Loucy (cell line): Measurements from ENCODE around the gene TPK1.

ENCODE experiments used
- H2AFZ ChIP-seq: fragments of 200-600 bp; sonication (generic); 2 replicates; pipeline ENCODE4 v1.6.0; 2016; ENCODE audit warnings: antibody characterized with exemption, mild to moderate bottlenecking, low read length, moderate library complexity
- H3F3A ChIP-seq: fragments of 200-600 bp; 2 replicates; pipeline ENCODE4 v1.6.0; 2016; ENCODE audit warnings: antibody characterized with exemption, low read depth, mild to moderate bottlenecking
- H3K27me3 ChIP-seq: fragments of 200-600 bp; sonication (generic); 2 replicates; pipeline ENCODE4 v1.6.1; 2014; ENCODE audit warnings: low read length, mild to moderate bottlenecking; ENCODE audit not compliant: insufficient read depth, poor library complexity, severe bottlenecking
- H3K36me3 ChIP-seq: fragments of 200-600 bp; sonication (generic); 2 replicates; pipeline ENCODE4 v1.6.1; 2016; ENCODE audit warnings: low read length; ENCODE audit not compliant: insufficient read depth
- H3K4me1 ChIP-seq: fragments of 200-600 bp; sonication (generic); 2 replicates; pipeline ENCODE4 v1.5.1; 2014; ENCODE audit warnings: low read length, mild to moderate bottlenecking; ENCODE audit not compliant: insufficient read depth, poor library complexity, severe bottlenecking
- H3K4me2 ChIP-seq: fragments of 200-600 bp; sonication (generic); 2 replicates; pipeline ENCODE4 v1.6.0; 2014; ENCODE audit warnings: antibody characterized with exemption, low read length, low read depth, mild to moderate bottlenecking; ENCODE audit not compliant: poor library complexity, severe bottlenecking
- H3K4me3 ChIP-seq: fragments of 200-600 bp; sonication (generic); 2 replicates; pipeline ENCODE4 v1.5.1; 2014; ENCODE audit warnings: low read length, mild to moderate bottlenecking, mixed read lengths; ENCODE audit not compliant: poor library complexity, severe bottlenecking
- H3K79me2 ChIP-seq: fragments of 200-600 bp; sonication (generic); 2 replicates; pipeline ENCODE4 v1.6.1; 2014; ENCODE audit warnings: low read length; ENCODE audit not compliant: insufficient read depth
- H3K9ac ChIP-seq: fragments of 200-600 bp; sonication (generic); 2 replicates; pipeline ENCODE4 v1.6.0; 2014; ENCODE audit warnings: mild to moderate bottlenecking, low read depth, low read length, moderate library complexity; ENCODE audit not compliant: poor library complexity, severe bottlenecking
- H3K9me2 ChIP-seq: fragments of 200-600 bp; sonication (generic); replicated peaks from 2 replicates; pipeline ENCODE4 v1.6.1; 2016; ENCODE audit warnings: low read depth, low read length, mixed read lengths
- H3K9me3 ChIP-seq: fragments of 200-600 bp; sonication (generic); 2 replicates; pipeline ENCODE4 v1.6.1; 2014; ENCODE audit warnings: mild to moderate bottlenecking, antibody characterized with exemption, low read length, low read depth; ENCODE audit not compliant: insufficient read depth
- H4K20me1 ChIP-seq: fragments of 200-600 bp; sonication (generic); 2 replicates; pipeline ENCODE4 v1.6.0; 2014; ENCODE audit warnings: antibody characterized with exemption, low read length, mild to moderate bottlenecking; ENCODE audit not compliant: insufficient read depth, poor library complexity, severe bottlenecking
- CTCF ChIP-seq: fragments of 200-600 bp; sonication (generic); conservative IDR thresholded peaks from 2 replicates; pipeline ENCODE4 v1.5.1; 2014; ENCODE audit warnings: mild to moderate bottlenecking, antibody characterized with exemption, low read length
- EZH2phosphoT487 ChIP-seq: fragments of 200-600 bp; IDR thresholded peaks from 2 replicates; pipeline ENCODE4 v1.6.1; 2018; ENCODE audit warnings: antibody characterized with exemption, mild to moderate bottlenecking, moderate library complexity, borderline replicate concordance

TPK1 gene

GRCh38 chr7:144518360-144518759, 317.5 kb downstream of the TPK1 start:
- Histone ChIP-seq H2AFZ (no peak overlapping the region), H3F3A (no peaks in the 10 kb centered on the region), H3K4me2 (no peak overlapping the region), H3K27me3 (no peaks in the 10 kb centered on the region), H3K9ac (no peak overlapping the region), H3K4me1 (peaks cover 40% of the 10 kb centered on the region), H3K4me3 (no peak overlapping the region), H4K20me1 (no peaks in the 10 kb centered on the region), H3K36me3 (no peaks in the 10 kb centered on the region), H3K79me2 (no peaks in the 10 kb centered on the region), H3K9me2 (no peaks in the 10 kb centered on the region), H3K9me3 (no peaks in the 10 kb centered on the region)
- TF ChIP-seq CTCF, result no peak
- TF ChIP-seq EZH2phosphoT487, result no peak

GRCh38 chr7:144517749-144518148, 318.1 kb downstream of the TPK1 start:
- no peaks in the 10 kb centered on the region for H3F3A ChIP-seq
- H3K4me3 ChIP-seq, result no peak overlapping the region
- no peak overlapping the region for H3K9ac ChIP-seq
- H3K79me2 ChIP-seq, result no peaks in the 10 kb centered on the region
- H3K27me3 ChIP-seq, result no peaks in the 10 kb centered on the region
- no peaks in the 10 kb centered on the region for H3K9me2 ChIP-seq
- TF ChIP-seq EZH2phosphoT487 (no peak), CTCF (no peak)
- no peaks in the 10 kb centered on the region for H4K20me1 ChIP-seq
- peaks cover 40% of the 10 kb centered on the region for H3K4me1 ChIP-seq
- H3K36me3 ChIP-seq, result no peaks in the 10 kb centered on the region
- no peak overlapping the region for H2AFZ ChIP-seq
- no peaks in the 10 kb centered on the region for H3K9me3 ChIP-seq
- peak overlapping the region; percentile 39 for H3K4me2 ChIP-seq

GRCh38 chr7:144516729-144517525, 318.9 kb downstream of the TPK1 start:
- Histone ChIP-seq H4K20me1 (no peaks in the 10 kb centered on the region), H3K9ac (no peak overlapping the region), H2AFZ (no peak overlapping the region), H3K36me3 (no peaks in the 10 kb centered on the region), H3K9me2 (no peaks in the 10 kb centered on the region), H3K9me3 (no peaks in the 10 kb centered on the region), H3K4me1 (peaks cover 40% of the 10 kb centered on the region), H3K27me3 (no peaks in the 10 kb centered on the region), H3K4me3 (no peak overlapping the region), H3K79me2 (no peaks in the 10 kb centered on the region), H3F3A (no peaks in the 10 kb centered on the region), H3K4me2 (peak overlapping the region; percentile 39)
- TF ChIP-seq EZH2phosphoT487 (no peak), CTCF (no peak)
